Fibroblast of skin of left quadriceps (primary cell): ENCODE results near the gene XPNPEP1.
"Not testable (repeated sequence)": the region's sequence is repeated elsewhere in the genome, so short reads cannot be mapped to it uniquely, and the experiment has no call there.

Experiments
- DNase-seq, 2 experiments: peaks; one replicate each; pipeline ENCODE4 v3.0.0-alpha.2; 2013; ENCODE audit warnings: low read depth in 2 of 2

XPNPEP1 gene

GRCh38 chr10:109924087-109924486 is 776 bp upstream of the XPNPEP1 start:
- no peak for DNase-seq

GRCh38 chr10:109922358-109922975 is 844 bp downstream of the XPNPEP1 start:
- no peak for DNase-seq

GRCh38 chr10:109920016-109920415 is 3.3 kb downstream of the XPNPEP1 start:
- no peak for DNase-seq

GRCh38 chr10:109919220-109919619 is 4.1 kb downstream of the XPNPEP1 start:
- no peak for DNase-seq

- DNase-seq = not testable (repeated sequence)
Measured at GRCh38 chr10:109918707-109919106, 4.6 kb downstream of the XPNPEP1 start.

GRCh38 chr10:109915566-109915965 is 7.7 kb downstream of the XPNPEP1 start:
- DNase-seq = no peak

GRCh38 chr10:109914966-109915365 is 8.3 kb downstream of the XPNPEP1 start:
- peak in 1 of 2 experiments; percentile 39 for DNase-seq

- DNase-seq = no peak
Measured at GRCh38 chr10:109913306-109913892, 9.9 kb downstream of the XPNPEP1 start.

GRCh38 chr10:109912335-109913281 is 10.7 kb downstream of the XPNPEP1 start:
- DNase-seq = no peak

- DNase-seq = no peak
Measured at GRCh38 chr10:109911903-109912302, 11.4 kb downstream of the XPNPEP1 start.

GRCh38 chr10:109906316-109906715 is 17.0 kb downstream of the XPNPEP1 start:
- DNase-seq = no peak

- no peak for DNase-seq
Measured at GRCh38 chr10:109904397-109904796, 18.9 kb downstream of the XPNPEP1 start.

- DNase-seq = no peak
Measured at GRCh38 chr10:109902992-109903947, 20.0 kb downstream of the XPNPEP1 start.

- DNase-seq = no peak
Measured at GRCh38 chr10:109899356-109900331, 23.7 kb downstream of the XPNPEP1 start.

- no peak for DNase-seq
Measured at GRCh38 chr10:109898666-109899355, 24.5 kb downstream of the XPNPEP1 start.

GRCh38 chr10:109898007-109898406 is 25.3 kb downstream of the XPNPEP1 start:
- no peak for DNase-seq

- DNase-seq = no peak
Measured at GRCh38 chr10:109895848-109896247, 27.5 kb downstream of the XPNPEP1 start.

- no peak for DNase-seq
Measured at GRCh38 chr10:109895095-109895818, 28.1 kb downstream of the XPNPEP1 start.

- no peak for DNase-seq
Measured at GRCh38 chr10:109894516-109894915, 28.8 kb downstream of the XPNPEP1 start.
